C1 segment of cervical spinal cord (tissue), 14 donors: ENCODE results near the gene SCN7A.
A peak's percentile ranks its signal among the peaks of the same experiment; 100 is the strongest.
"Not testable (repeated sequence)": the region's sequence is repeated elsewhere in the genome, so short reads cannot be mapped to it uniquely, and the experiment has no call there.

Experiments used
- DNase-seq, 14 donors: peaks; one replicate each; lab custom pipeline; 2025; lab: John Stamatoyannopoulos, UW

Gene SCN7A

GRCh38 chr2:166494140-166494624, at the start of gene SCN7A:
Gene SCN7A, minus strand, starts transcription at chr2:166494249. Its CDS starts 16,553 bp downstream, at chr2:166477696.
- DNase-seq, result peak in 4 of 14 donors; percentile 3 to 8 (median 6)

GRCh38 chr2:166539340-166540162, 45.5 kb upstream of the SCN7A start:
- peak in 5 of 14 donors; percentile 1 to 55 (median 8) for DNase-seq

GRCh38 chr2:166536111-166536510, 42.1 kb upstream of the SCN7A start:
- no peak for DNase-seq

GRCh38 chr2:166521155-166521554, 27.1 kb upstream of the SCN7A start:
- no peak for DNase-seq

- DNase-seq, result no peak
Measured at GRCh38 chr2:166520604-166521003, 26.6 kb upstream of the SCN7A start.

- DNase-seq, result no peak
Measured at GRCh38 chr2:166519391-166519962, 25.4 kb upstream of the SCN7A start.

GRCh38 chr2:166518634-166519390, 24.8 kb upstream of the SCN7A start:
- DNase-seq, result no peak

GRCh38 chr2:166517533-166518061, 23.5 kb upstream of the SCN7A start:
- no peak for DNase-seq

GRCh38 chr2:166516712-166517303, 22.8 kb upstream of the SCN7A start:
- DNase-seq, result no peak

- no peak for DNase-seq
Measured at GRCh38 chr2:166513952-166514351, 19.9 kb upstream of the SCN7A start.

- no peak for DNase-seq
Measured at GRCh38 chr2:166499281-166499680, 5.2 kb upstream of the SCN7A start.

- DNase-seq, result no peak
Measured at GRCh38 chr2:166491461-166491860, 2.6 kb downstream of the SCN7A start.

- DNase-seq, result no peak
Measured at GRCh38 chr2:166487171-166487570, 6.9 kb downstream of the SCN7A start.

- DNase-seq, result no peak
Measured at GRCh38 chr2:166485558-166486178, 8.4 kb downstream of the SCN7A start.

- DNase-seq, result no peak
Measured at GRCh38 chr2:166472332-166472731, 21.7 kb downstream of the SCN7A start.

GRCh38 chr2:166468124-166469024, 25.7 kb downstream of the SCN7A start:
- DNase-seq, result no peak

- DNase-seq, result no peak
Measured at GRCh38 chr2:166464187-166464586, 29.9 kb downstream of the SCN7A start.

GRCh38 chr2:166463640-166464039, 30.4 kb downstream of the SCN7A start:
- no peak for DNase-seq

GRCh38 chr2:166458674-166459073, 35.4 kb downstream of the SCN7A start:
- no peak for DNase-seq

GRCh38 chr2:166455823-166456222, 38.2 kb downstream of the SCN7A start:
- DNase-seq, result not testable (repeated sequence)
